ENCODE data around the gene ABHD2.
"Not testable (repeated sequence)": the region's sequence is repeated elsewhere in the genome, so short reads cannot be mapped to it uniquely, and the experiment has no call there.

Gene ABHD2

DNA sequence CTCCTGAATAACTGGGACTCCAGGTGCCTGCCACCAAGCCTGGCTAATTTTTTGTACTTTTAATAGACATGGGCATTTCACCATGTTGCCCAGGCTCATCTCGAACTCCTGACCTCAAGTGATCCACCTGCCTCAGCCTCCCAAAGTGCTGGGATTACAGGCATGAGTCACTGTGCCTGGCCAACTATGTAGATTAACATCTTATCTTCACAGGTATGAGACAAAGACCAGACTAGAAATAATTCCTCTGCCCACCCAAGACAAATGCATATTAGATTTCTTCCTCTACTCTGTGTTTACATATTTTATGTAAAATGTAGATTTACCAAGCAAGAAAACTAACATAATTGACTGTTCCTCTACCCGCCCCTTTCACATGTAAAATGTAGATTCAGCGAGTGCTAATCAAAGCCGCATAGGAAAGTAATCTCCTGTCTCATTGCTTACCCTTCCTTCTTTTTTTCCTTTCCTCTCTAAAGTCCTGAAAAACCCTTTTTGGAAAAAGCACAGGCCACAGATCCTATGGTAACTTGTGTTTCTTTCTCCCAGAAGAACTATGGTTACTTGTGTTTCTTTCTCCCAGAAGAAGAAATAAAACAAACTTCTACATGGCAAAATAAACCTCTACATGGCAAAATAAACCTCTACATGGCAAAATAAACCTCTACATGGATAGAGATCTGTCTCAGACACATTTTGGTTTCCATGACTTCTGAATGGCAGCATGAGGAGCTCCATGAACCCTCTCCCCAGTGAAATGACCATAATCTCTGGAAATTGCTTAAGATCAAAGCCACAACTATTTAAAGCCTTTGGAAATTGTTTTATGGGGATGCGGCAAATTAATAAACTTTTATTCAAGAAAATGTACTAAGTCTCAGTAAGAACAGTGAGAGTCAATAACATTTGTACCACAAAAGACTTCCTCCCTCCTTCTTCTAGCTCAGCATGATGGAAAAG is 9.1 kb upstream of the ABHD2 start:
- no peaks in the 10 kb centered on the region for H3K9me3 ChIP-seq (ENCODE audit: control insufficient read depth, low read length)
- no peak overlapping the region for H3K9ac ChIP-seq (ENCODE audit: low read length)
- H3K27me3 ChIP-seq (ENCODE audit: control insufficient read depth, insufficient read depth, low read length) = no peaks in the 10 kb centered on the region
- no peak overlapping the region for H3K4me3 ChIP-seq (ENCODE audit: low read length)
- no peaks in the 10 kb centered on the region for H3K36me3 ChIP-seq (ENCODE audit: control insufficient read depth, insufficient read depth, low read length)
- no peaks in the 10 kb centered on the region for H3K4me1 ChIP-seq (ENCODE audit: control insufficient read depth, insufficient read depth, low read length)

DNA sequence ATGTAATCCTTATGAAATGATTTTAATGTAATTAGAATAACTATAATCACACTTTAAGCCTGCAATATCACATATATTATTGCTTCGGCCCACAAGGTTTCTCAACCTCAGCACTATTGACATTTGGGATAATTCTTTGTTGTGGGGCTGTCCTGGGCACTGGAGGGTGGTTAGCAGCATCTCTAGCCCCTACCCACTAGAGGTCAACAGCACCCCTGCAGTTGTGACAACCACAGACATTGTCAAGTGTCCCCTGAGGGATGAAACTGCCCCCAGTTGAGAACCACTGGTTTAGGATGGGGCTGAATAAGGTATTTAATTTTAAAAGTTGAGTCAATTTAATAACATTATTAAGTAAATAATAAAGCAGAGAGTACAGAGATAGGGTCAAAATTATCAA is 6.4 kb upstream of the ABHD2 start:
- no peak overlapping the region for H3K9ac ChIP-seq (ENCODE audit: low read length)
- H3K36me3 ChIP-seq (ENCODE audit: control insufficient read depth, insufficient read depth, low read length) = no peaks in the 10 kb centered on the region
- H3K4me1 ChIP-seq (ENCODE audit: control insufficient read depth, insufficient read depth, low read length) = no peaks in the 10 kb centered on the region
- H3K4me3 ChIP-seq (ENCODE audit: low read length) = no peak overlapping the region
- H3K27me3 ChIP-seq (ENCODE audit: control insufficient read depth, insufficient read depth, low read length) = no peaks in the 10 kb centered on the region
- no peaks in the 10 kb centered on the region for H3K9me3 ChIP-seq (ENCODE audit: control insufficient read depth, low read length)

DNA sequence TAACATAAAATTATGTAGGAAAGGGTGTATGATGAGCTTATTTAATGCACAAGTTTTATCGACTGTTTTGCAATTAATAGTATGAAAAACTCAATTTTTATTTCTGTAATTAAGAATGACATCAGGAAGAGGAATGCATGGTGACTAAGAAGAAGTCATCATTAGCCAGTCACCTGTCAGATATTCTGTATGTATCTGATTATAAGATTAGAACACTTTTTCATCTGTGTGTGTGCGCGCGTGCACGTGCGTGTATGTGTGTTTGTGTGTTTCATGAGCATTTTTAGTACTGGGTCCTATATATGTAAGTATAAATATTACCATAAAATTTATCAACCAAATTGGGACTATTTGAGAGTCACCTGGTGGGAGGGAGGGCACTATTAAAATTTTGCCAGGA is 5.0 kb upstream of the ABHD2 start:
- Histone ChIP-seq H3K9ac (ENCODE audit: low read length) (no peak overlapping the region), H3K36me3 (ENCODE audit: control insufficient read depth, insufficient read depth, low read length) (no peaks in the 10 kb centered on the region), H3K27me3 (ENCODE audit: control insufficient read depth, insufficient read depth, low read length) (no peaks in the 10 kb centered on the region), H3K4me1 (ENCODE audit: control insufficient read depth, insufficient read depth, low read length) (peaks cover 6% of the 10 kb centered on the region), H3K9me3 (ENCODE audit: control insufficient read depth, low read length) (no peaks in the 10 kb centered on the region), H3K4me3 (ENCODE audit: low read length) (no peak overlapping the region)

DNA sequence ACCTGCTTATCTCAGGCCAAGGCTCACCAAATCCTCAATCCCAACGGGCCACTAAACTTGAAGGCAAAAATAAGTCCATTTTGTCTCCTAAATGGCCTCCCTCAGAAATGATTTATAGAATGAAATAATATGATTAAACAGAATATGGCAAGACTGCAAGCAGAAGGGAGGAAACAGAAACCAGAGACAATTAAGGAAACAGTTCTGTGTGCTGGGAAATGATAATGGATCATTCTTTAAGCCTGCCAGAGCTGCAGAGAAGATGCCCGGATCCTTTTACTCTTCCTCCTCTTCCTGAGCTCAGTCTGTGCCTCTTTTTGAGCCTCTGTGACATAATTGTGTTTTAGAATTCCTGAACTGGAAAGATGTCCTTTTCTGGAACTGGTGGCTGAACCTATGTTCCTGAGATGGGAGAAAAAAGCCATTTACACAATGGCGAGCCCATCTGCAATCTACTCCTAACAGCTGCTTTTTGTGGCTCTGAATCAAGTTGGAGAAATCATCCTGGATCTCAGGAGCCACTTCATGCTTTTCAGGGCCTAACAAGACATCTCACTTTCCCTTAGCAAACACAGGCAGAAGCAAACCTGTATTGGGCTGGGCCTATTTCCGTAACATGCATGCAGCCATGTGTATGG is 2.8 kb upstream of the ABHD2 start:
- no peak overlapping the region for H3K9ac ChIP-seq (ENCODE audit: low read length)

DNA sequence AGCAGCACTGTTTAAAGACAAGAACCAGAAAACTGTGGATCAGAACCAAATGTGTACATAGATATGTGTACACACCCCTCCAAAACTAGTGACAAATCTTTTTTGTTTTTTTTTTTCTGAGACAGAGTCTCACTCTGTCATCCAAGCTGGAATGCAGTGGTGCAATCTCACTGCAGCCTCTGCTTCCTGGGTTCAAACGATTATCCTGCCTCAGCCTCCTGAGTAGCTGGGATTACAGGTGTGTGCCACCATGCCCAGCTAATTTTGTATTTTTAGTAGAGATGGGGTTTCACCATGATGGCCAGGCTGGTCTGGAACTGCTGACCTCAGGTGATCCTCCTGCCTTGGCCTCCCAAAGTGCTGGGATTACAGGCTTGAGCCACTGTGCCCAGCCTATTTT is 2.3 kb upstream of the ABHD2 start:
- H3K4me1 ChIP-seq (ENCODE audit: control insufficient read depth, insufficient read depth, low read length) = peaks cover 16% of the 10 kb centered on the region
- H3K4me3 ChIP-seq (ENCODE audit: low read length); H3K27me3 ChIP-seq (ENCODE audit: control insufficient read depth, insufficient read depth, low read length); H3K36me3 ChIP-seq (ENCODE audit: control insufficient read depth, insufficient read depth, low read length); H3K9me3 ChIP-seq (ENCODE audit: control insufficient read depth, low read length); H3K9ac ChIP-seq (ENCODE audit: low read length): not testable (repeated sequence)

More for the DNA sequence above, 2.8 kb upstream of the ABHD2 start:
- H3K36me3 ChIP-seq (ENCODE audit: control insufficient read depth, insufficient read depth, low read length) = no peaks in the 10 kb centered on the region
- no peaks in the 10 kb centered on the region for H3K9me3 ChIP-seq (ENCODE audit: control insufficient read depth, low read length)
- peaks cover 16% of the 10 kb centered on the region for H3K4me1 ChIP-seq (ENCODE audit: control insufficient read depth, insufficient read depth, low read length)
- H3K27me3 ChIP-seq (ENCODE audit: control insufficient read depth, insufficient read depth, low read length) = no peaks in the 10 kb centered on the region
- H3K4me3 ChIP-seq (ENCODE audit: low read length) = no peak overlapping the region

DNA sequence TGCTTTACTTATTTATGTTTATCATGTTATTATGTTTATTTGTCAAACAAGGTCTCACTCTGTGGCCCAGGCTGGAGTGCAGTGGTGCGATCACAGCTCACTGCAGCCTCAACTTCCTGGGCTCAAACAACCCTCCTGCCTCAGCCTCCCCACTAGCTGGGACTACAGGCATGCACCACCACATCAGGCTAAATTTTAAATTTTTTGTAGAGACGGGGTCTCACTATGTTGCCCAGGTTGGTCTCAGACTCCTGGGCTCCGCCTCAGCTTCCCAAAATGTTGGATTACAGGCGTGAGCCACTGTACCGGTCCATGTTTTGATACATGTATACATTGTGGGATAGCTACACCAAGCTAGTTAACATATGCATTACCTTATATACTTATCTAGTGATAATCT is 1.9 kb upstream of the ABHD2 start:
- peaks cover 21% of the 10 kb centered on the region for H3K4me1 ChIP-seq (ENCODE audit: control insufficient read depth, insufficient read depth, low read length)
- not testable (repeated sequence) for H3K9me3 ChIP-seq (ENCODE audit: control insufficient read depth, low read length); H3K36me3 ChIP-seq (ENCODE audit: control insufficient read depth, insufficient read depth, low read length); H3K9ac ChIP-seq (ENCODE audit: low read length); H3K27me3 ChIP-seq (ENCODE audit: control insufficient read depth, insufficient read depth, low read length); H3K4me3 ChIP-seq (ENCODE audit: low read length)

DNA sequence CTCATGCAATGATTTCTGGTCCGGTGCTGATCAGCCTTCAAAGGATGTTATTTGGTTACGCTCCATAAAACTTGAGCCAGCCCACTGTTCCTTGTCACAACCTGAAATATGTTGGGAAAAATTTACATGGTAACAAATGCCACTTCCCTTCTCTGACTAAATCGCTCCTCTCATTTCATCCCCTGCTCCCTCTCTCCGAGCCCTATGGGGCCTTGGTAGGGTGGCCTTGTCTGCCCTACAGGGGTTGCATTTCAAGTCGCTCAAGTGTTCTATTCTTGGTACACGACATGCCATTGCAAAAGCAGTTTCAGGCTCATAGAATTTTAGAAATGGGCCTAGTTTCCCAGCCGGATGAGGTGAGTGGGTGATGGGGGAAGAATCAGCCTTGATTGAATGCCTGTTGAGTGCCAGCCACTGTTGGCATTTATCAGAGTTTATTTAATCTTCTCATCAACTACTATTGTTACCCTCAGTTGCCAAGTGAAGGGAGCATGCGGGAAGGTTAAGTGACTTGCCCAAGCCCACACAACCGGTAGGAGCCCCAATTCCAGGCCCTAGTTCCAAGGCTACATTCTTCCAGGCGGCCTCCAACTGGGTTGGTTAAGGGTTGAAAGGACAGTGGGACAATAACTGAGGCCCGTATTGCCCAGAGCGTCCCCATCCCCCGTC is 961 bp upstream of the ABHD2 start:
- H3K9me3 ChIP-seq (ENCODE audit: control insufficient read depth, low read length) = no peaks in the 10 kb centered on the region
- peaks cover 29% of the 10 kb centered on the region for H3K4me1 ChIP-seq (ENCODE audit: control insufficient read depth, insufficient read depth, low read length)
- H3K36me3 ChIP-seq (ENCODE audit: control insufficient read depth, insufficient read depth, low read length) = no peaks in the 10 kb centered on the region
- H3K27me3 ChIP-seq (ENCODE audit: control insufficient read depth, insufficient read depth, low read length) = no peaks in the 10 kb centered on the region
- H3K4me3 ChIP-seq (ENCODE audit: low read length) = no peak overlapping the region
- H3K9ac ChIP-seq (ENCODE audit: low read length) = peak overlapping the region; percentile 51

DNA sequence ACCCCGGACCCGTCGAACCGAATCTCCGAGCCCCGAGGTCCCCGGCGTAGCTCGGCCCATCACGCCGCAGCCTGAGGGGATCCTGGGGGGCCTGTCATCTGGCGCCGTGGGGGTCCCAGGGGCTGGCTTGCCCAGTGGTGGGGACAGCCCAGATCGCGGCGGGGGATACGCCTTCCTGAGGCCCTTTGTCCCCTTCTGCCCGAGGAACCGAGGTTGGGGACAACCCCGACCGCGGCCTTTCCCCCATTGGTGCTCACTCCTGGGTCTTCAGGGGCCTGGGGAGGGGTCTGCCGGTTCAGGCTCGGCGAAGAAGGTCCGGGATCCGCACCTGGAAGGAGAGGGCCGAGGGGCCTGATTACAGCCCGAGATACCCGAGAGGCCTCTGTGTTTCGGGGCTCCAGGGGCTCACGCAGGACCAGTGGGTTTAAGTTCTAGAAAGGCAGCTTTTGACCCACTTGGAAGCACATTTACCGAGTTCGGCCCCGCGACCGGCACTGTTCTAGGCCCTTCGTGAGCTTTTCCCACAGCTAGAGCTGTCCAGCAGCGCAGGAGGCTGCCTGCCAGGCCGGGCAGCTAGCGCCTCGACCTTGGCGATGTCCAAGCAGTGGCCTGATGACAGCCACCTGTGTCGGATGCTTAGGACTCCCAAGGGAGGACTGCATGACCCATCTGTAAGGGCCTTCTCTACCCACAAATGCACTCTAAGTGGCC is 504 bp downstream of the ABHD2 start:
- H3K9me3 ChIP-seq (ENCODE audit: control insufficient read depth, low read length) = no peaks in the 10 kb centered on the region
- H3K36me3 ChIP-seq (ENCODE audit: control insufficient read depth, insufficient read depth, low read length) = no peaks in the 10 kb centered on the region
- peak overlapping the region; percentile 74 for H3K4me3 ChIP-seq (ENCODE audit: low read length)
- no peaks in the 10 kb centered on the region for H3K27me3 ChIP-seq (ENCODE audit: control insufficient read depth, insufficient read depth, low read length)
- H3K4me1 ChIP-seq (ENCODE audit: control insufficient read depth, insufficient read depth, low read length) = peaks cover 42% of the 10 kb centered on the region
- peak overlapping the region; percentile 95 for H3K9ac ChIP-seq (ENCODE audit: low read length)

DNA sequence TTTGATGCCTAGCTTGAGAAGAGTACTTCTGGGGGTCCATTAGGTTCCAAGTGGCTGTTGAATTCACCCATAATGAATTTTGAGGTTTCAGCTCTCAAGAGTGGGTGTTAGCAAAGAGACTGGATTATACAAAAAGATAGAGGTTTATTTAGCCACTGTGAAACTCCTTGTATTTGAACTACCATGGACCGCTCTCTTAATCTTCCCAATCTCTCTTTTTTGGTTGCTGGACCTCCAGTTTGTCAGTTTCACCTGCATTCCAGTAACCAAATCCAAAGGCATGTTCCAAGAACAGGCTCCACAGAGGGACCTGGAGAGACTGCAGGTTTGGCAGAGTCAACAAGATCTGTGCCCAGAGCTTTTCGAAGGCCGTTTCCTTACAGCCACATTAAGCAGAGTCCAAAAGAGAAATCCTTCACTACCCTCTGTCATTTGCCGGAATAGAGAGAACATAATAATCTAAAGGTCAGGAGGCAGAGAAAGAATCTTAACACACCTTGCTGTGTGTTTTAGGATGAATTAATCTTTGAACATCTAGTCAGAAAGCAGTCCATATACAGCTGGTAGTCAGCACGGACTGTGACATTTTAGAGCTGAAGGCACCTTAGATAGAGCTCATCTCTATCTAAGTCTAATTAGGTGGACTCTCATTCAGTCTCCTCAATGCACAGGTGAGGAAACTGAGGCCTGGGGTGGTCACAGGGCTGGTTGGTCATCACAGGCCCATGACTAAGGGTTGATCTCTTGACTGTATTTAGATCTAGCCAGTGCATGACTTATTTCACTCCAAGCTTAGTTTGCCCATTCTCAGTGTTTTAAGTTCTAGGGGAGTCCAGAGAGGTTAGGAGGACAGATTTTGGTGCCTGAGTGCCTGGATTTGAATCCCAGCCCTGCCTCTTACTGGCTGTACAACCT is 1.3 kb downstream of the ABHD2 start:
- Histone ChIP-seq H3K36me3 (ENCODE audit: control insufficient read depth, insufficient read depth, low read length) (no peaks in the 10 kb centered on the region), H3K4me1 (ENCODE audit: control insufficient read depth, insufficient read depth, low read length) (peaks cover 45% of the 10 kb centered on the region), H3K9ac (ENCODE audit: low read length) (peak overlapping the region; percentile 95), H3K4me3 (ENCODE audit: low read length) (peak overlapping the region; percentile 74), H3K27me3 (ENCODE audit: control insufficient read depth, insufficient read depth, low read length) (no peaks in the 10 kb centered on the region), H3K9me3 (ENCODE audit: control insufficient read depth, low read length) (no peaks in the 10 kb centered on the region)

DNA sequence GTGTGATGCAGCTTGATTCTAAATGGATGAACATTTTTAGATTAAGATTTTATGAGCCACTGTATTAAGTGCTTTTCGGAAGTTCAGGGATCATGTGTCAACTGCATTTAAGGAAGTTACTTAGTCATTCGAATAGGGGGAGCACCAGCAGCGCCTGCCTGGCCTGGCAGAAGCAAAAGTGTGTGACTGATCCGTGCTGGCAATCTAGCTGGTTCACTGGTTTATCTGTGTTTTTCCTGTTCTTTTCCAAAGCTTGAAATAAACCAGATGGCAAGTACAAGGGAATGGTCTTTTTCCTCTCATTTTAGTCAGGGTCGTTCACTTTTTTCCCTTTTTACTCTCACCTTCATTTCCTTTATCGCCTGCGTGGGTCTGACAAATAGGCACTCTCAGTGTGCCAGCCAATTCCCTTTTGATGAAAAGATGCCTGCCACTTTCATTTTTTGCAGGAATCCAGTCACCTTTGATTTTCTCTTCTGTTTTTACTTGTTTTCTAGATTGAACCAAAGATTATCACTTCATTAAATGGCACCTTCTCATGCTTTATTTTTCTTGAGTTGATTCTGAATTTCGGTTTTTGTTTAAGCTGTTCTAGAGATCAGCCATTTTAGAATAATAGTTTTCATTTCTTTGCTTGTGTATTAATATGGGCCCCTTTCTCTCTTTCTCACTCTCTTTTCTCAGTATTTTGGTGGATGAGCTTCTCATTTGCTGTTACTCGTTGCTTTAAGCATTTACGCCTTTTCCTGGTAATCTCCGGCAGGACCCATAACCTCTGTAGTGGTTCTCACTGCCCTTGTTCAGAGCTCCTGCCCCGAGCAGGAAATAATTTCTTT is 2.8 kb downstream of the ABHD2 start:
- no peaks in the 10 kb centered on the region for H3K27me3 ChIP-seq (ENCODE audit: control insufficient read depth, insufficient read depth, low read length)
- peak overlapping the region; percentile 34 for H3K4me3 ChIP-seq (ENCODE audit: low read length)
- H3K4me1 ChIP-seq (ENCODE audit: control insufficient read depth, insufficient read depth, low read length) = peaks cover 50% of the 10 kb centered on the region
- no peaks in the 10 kb centered on the region for H3K9me3 ChIP-seq (ENCODE audit: control insufficient read depth, low read length)
- H3K9ac ChIP-seq (ENCODE audit: low read length) = peak overlapping the region; percentile 95
- no peaks in the 10 kb centered on the region for H3K36me3 ChIP-seq (ENCODE audit: control insufficient read depth, insufficient read depth, low read length)

All from mucosa of stomach (tissue), 1 donor.